Mesenchymal stem cell (in vitro differentiated cells and primary cell): Measurements from ENCODE around the gene AKAP14.
"Not testable (repeated sequence)": the region's sequence is repeated elsewhere in the genome, so short reads cannot be mapped to it uniquely, and the experiment has no call there.

Source experiments
- DNase-seq: peaks from one replicate; pipeline ENCODE4 v3.0.0-alpha.2; 2013
- H2AFZ ChIP-seq: one replicate; pipeline ENCODE4 v1.6.1; 2013; ENCODE audit warnings: low read depth, mild to moderate bottlenecking, control low read depth, inconsistent platforms, low read length, moderate library complexity
- H2AK5ac ChIP-seq: 2 replicates; pipeline ENCODE4 v1.6.1; 2013; ENCODE audit warnings: low read length, moderate library complexity, mild to moderate bottlenecking, inconsistent platforms; ENCODE audit not compliant: severe bottlenecking
- H2BK120ac ChIP-seq: one replicate; pipeline ENCODE4 v1.6.1; 2013; ENCODE audit warnings: low read depth, mild to moderate bottlenecking, inconsistent platforms, low read length, moderate library complexity
- H2BK12ac ChIP-seq, 2 experiments: one replicate each; pipeline ENCODE4 v1.6.1; 2013; ENCODE audit warnings: inconsistent platforms in 2 of 2, low read length in 2 of 2, mild to moderate bottlenecking in 2 of 2, moderate library complexity in 2 of 2, control low read depth in 1 of 2
- H2BK15ac ChIP-seq: one replicate; pipeline ENCODE4 v1.6.1; 2013; ENCODE audit warnings: mild to moderate bottlenecking, low read depth, inconsistent platforms; ENCODE audit not compliant: poor library complexity, severe bottlenecking
- H2BK5ac ChIP-seq: 2 replicates; pipeline ENCODE4 v1.6.1; 2013; ENCODE audit warnings: low read depth, mild to moderate bottlenecking, low read length, control low read depth, inconsistent platforms; ENCODE audit not compliant: poor library complexity, severe bottlenecking
- H3K14ac ChIP-seq, 2 experiments: one replicate each; pipeline ENCODE4 v1.6.1; 2013; ENCODE audit warnings: inconsistent platforms in 2 of 2, low read length in 2 of 2, control low read depth in 1 of 2, mild to moderate bottlenecking in 1 of 2, moderate library complexity in 1 of 2
- H3K18ac ChIP-seq, 2 experiments: one replicate each; pipeline ENCODE4 v1.6.1; 2013; ENCODE audit warnings: inconsistent platforms in 2 of 2, low read length in 2 of 2, control low read depth in 1 of 2, low read depth in 1 of 2, mild to moderate bottlenecking in 1 of 2
- H3K23ac ChIP-seq, 2 experiments: one replicate each; pipeline ENCODE4 v1.6.1; 2013; ENCODE audit warnings: inconsistent platforms in 2 of 2, low read length in 2 of 2, mild to moderate bottlenecking in 2 of 2, moderate library complexity in 2 of 2, control low read depth in 1 of 2
- H3K27ac ChIP-seq: 2 replicates; pipeline ENCODE4 v1.5.1; 2013; ENCODE audit warnings: mild to moderate bottlenecking, moderate library complexity, low read length, control low read depth, inconsistent platforms; ENCODE audit not compliant: poor library complexity, severe bottlenecking
- H3K27me3 ChIP-seq, 2 experiments: 2 replicates each; pipeline versions ENCODE4 v1.6.1 to v1.7.0; 2013; ENCODE audit warnings: low read length in 2 of 2, mild to moderate bottlenecking in 2 of 2, moderate library complexity in 2 of 2, control low read depth in 1 of 2, inconsistent platforms in 1 of 2; ENCODE audit not compliant: control insufficient read depth in 1 of 2, insufficient read depth in 1 of 2
- H3K36me3 ChIP-seq, 2 experiments: 2 replicates each; pipeline versions ENCODE4 v1.6.1 to v1.7.0; 2013; ENCODE audit warnings: low read length in 2 of 2, control low read depth in 1 of 2, inconsistent platforms in 1 of 2, low read depth in 1 of 2, mild to moderate bottlenecking in 1 of 2; ENCODE audit not compliant: insufficient read depth in 2 of 2, control insufficient read depth in 1 of 2
- H3K4ac ChIP-seq, 2 experiments: one replicate each; pipeline ENCODE4 v1.6.1; 2013; ENCODE audit warnings: inconsistent platforms in 2 of 2, low read length in 2 of 2, mild to moderate bottlenecking in 2 of 2, moderate library complexity in 2 of 2, control low read depth in 1 of 2, low read depth in 1 of 2
- H3K4me1 ChIP-seq: 2 replicates; pipeline ENCODE4 v1.6.1; 2013; ENCODE audit warnings: low read depth, low read length, control low read depth; ENCODE audit not compliant: control insufficient read depth, insufficient read depth
- H3K4me2 ChIP-seq: 2 replicates; pipeline ENCODE4 v1.6.1; 2013; ENCODE audit warnings: low read length, mild to moderate bottlenecking, inconsistent platforms; ENCODE audit not compliant: poor library complexity, severe bottlenecking
- H3K4me3 ChIP-seq, 2 experiments: 2 replicates each; pipeline versions ENCODE4 v1.5.1 to v1.7.0; 2013; ENCODE audit warnings: low read length in 2 of 2, mild to moderate bottlenecking in 2 of 2, control low read depth in 1 of 2, low read depth in 1 of 2; ENCODE audit not compliant: insufficient read depth in 1 of 2
- H3K79me1 ChIP-seq: replicated peaks from 2 replicates; pipeline ENCODE4 v1.6.1; 2013; ENCODE audit warnings: mild to moderate bottlenecking, control low read depth, low read length, inconsistent platforms; ENCODE audit not compliant: poor library complexity, severe bottlenecking
- H3K9ac ChIP-seq: 2 replicates; pipeline ENCODE4 v1.7.0; 2013; ENCODE audit warnings: mild to moderate bottlenecking, low read length, moderate library complexity
- H3K9me3 ChIP-seq: 2 replicates; pipeline ENCODE4 v1.7.0; 2013; ENCODE audit warnings: mild to moderate bottlenecking, low read length; ENCODE audit not compliant: control insufficient read depth
- H4K8ac ChIP-seq: one replicate; pipeline ENCODE4 v1.6.1; 2013; ENCODE audit warnings: inconsistent platforms, mild to moderate bottlenecking, low read length, moderate library complexity
- H4K91ac ChIP-seq: one replicate; pipeline ENCODE4 v1.6.1; 2013; ENCODE audit warnings: mild to moderate bottlenecking, low read length, inconsistent platforms
- WGBS: methylation state at CpG from one replicate; pipeline ENCODE4 v1.1.7; 2013; ENCODE audit warnings: mixed read lengths; 5-methylcytosine and 5-hydroxymethylcytosine counted together

The AKAP14 gene

GRCh38 chrX:119916310-119916709, 20.6 kb downstream of the AKAP14 start:
- no peak overlapping the region for H2BK12ac ChIP-seq
- H3K79me1 ChIP-seq = no peaks in the 10 kb centered on the region
- H2BK120ac ChIP-seq = no peak overlapping the region
- H4K8ac ChIP-seq = no peak overlapping the region
- no peak overlapping the region for H2AFZ ChIP-seq
- no peaks in the 10 kb centered on the region for H3K4me1 ChIP-seq
- H3K23ac ChIP-seq = no peak overlapping the region
- H3K9ac ChIP-seq = no peak overlapping the region
- H3K4me2 ChIP-seq = no peak overlapping the region
- no peak overlapping the region for H3K14ac ChIP-seq
- H2BK5ac ChIP-seq = no peak overlapping the region
- no peak overlapping the region for H3K27ac ChIP-seq
- no peak for DNase-seq
- no peaks in the 10 kb centered on the region for H3K9me3 ChIP-seq
- no peak overlapping the region for H2AK5ac ChIP-seq
- no peak overlapping the region for H3K4me3 ChIP-seq
- no peaks in the 10 kb centered on the region for H3K27me3 ChIP-seq
- no peak overlapping the region for H2BK15ac ChIP-seq
- no peak overlapping the region for H3K4ac ChIP-seq
- H4K91ac ChIP-seq = no peak overlapping the region
- no peaks in the 10 kb centered on the region for H3K36me3 ChIP-seq
- H3K18ac ChIP-seq = no peak overlapping the region
- 90% methylated on average over 4 of the region's 5 CpGs for WGBS

GRCh38 chrX:119917877-119918276, 22.2 kb downstream of the AKAP14 start:
- no peaks in the 10 kb centered on the region for H3K36me3 ChIP-seq
- H3K4me2 ChIP-seq = no peak overlapping the region
- no peaks in the 10 kb centered on the region for H3K27me3 ChIP-seq
- no peak overlapping the region for H3K18ac ChIP-seq
- no peak overlapping the region for H4K91ac ChIP-seq
- H2BK15ac ChIP-seq = no peak overlapping the region
- no peak overlapping the region for H2BK12ac ChIP-seq
- no peaks in the 10 kb centered on the region for H3K79me1 ChIP-seq
- no peak overlapping the region for H2BK5ac ChIP-seq
- no peak overlapping the region for H3K4me3 ChIP-seq
- H4K8ac ChIP-seq = no peak overlapping the region
- H3K4ac ChIP-seq = no peak overlapping the region
- no peak overlapping the region for H3K14ac ChIP-seq
- H2BK120ac ChIP-seq = no peak overlapping the region
- H2AFZ ChIP-seq = no peak overlapping the region
- H3K9me3 ChIP-seq = no peaks in the 10 kb centered on the region
- no peak for DNase-seq
- H3K23ac ChIP-seq = no peak overlapping the region
- H3K9ac ChIP-seq = no peak overlapping the region
- H3K27ac ChIP-seq = no peak overlapping the region
- H3K4me1 ChIP-seq = no peaks in the 10 kb centered on the region
- 88% methylated on average over 2 of the region's 2 CpGs for WGBS
- H2AK5ac ChIP-seq = no peak overlapping the region

GRCh38 chrX:119919835-119920585, 24.3 kb downstream of the AKAP14 start:
- H2AFZ ChIP-seq = no peak overlapping the region
- H3K4ac ChIP-seq = no peak overlapping the region
- no peak overlapping the region for H3K23ac ChIP-seq
- H3K9me3 ChIP-seq = no peaks in the 10 kb centered on the region
- no peak overlapping the region for H3K27ac ChIP-seq
- WGBS = no CpG with 5 or more reads among the region's 5 CpGs
- H3K36me3 ChIP-seq = peaks cover 2% of the 10 kb centered on the region in 2 experiments
- no peak overlapping the region for H3K14ac ChIP-seq
- no peak overlapping the region for H3K9ac ChIP-seq
- DNase-seq = no peak
- H2AK5ac ChIP-seq = no peak overlapping the region
- H3K79me1 ChIP-seq = no peaks in the 10 kb centered on the region
- no peak overlapping the region for H3K18ac ChIP-seq
- H3K4me2 ChIP-seq = no peak overlapping the region
- H3K27me3 ChIP-seq = no peaks in the 10 kb centered on the region
- H2BK15ac ChIP-seq = no peak overlapping the region
- no peak overlapping the region for H2BK120ac ChIP-seq
- no peak overlapping the region for H2BK12ac ChIP-seq
- no peak overlapping the region for H4K8ac ChIP-seq
- no peak overlapping the region for H4K91ac ChIP-seq
- H3K4me1 ChIP-seq = no peaks in the 10 kb centered on the region
- H3K4me3 ChIP-seq = no peak overlapping the region
- no peak overlapping the region for H2BK5ac ChIP-seq

GRCh38 chrX:119922391-119922790, 26.7 kb downstream of the AKAP14 start:
- H3K23ac ChIP-seq, H2BK12ac ChIP-seq, H2AK5ac ChIP-seq, H2BK15ac ChIP-seq, H3K18ac ChIP-seq, H3K27me3 ChIP-seq, H3K27ac ChIP-seq, H3K9ac ChIP-seq, H3K79me1 ChIP-seq, H3K4me3 ChIP-seq, H4K91ac ChIP-seq, H2AFZ ChIP-seq, H3K4me1 ChIP-seq, H3K14ac ChIP-seq, H3K36me3 ChIP-seq, H2BK120ac ChIP-seq, DNase-seq, H4K8ac ChIP-seq, H3K4me2 ChIP-seq, H3K4ac ChIP-seq, H2BK5ac ChIP-seq, H3K9me3 ChIP-seq: not testable (repeated sequence)
- 96% methylated on average over 4 of the region's 7 CpGs for WGBS
